HG03558 (cell line): ENCODE data around the gene KLHL40.

Source experiments
- ATAC-seq: cut with Tn5 transposase; IDR thresholded peaks from one replicate; pipeline ENCODE4 v1.9.1; 2021; ENCODE audit warnings: moderate number of reproducible peaks; ENCODE audit not compliant: unreplicated experiment; ENCODE audit errors: extremely low read depth

The KLHL40 gene

DNA sequence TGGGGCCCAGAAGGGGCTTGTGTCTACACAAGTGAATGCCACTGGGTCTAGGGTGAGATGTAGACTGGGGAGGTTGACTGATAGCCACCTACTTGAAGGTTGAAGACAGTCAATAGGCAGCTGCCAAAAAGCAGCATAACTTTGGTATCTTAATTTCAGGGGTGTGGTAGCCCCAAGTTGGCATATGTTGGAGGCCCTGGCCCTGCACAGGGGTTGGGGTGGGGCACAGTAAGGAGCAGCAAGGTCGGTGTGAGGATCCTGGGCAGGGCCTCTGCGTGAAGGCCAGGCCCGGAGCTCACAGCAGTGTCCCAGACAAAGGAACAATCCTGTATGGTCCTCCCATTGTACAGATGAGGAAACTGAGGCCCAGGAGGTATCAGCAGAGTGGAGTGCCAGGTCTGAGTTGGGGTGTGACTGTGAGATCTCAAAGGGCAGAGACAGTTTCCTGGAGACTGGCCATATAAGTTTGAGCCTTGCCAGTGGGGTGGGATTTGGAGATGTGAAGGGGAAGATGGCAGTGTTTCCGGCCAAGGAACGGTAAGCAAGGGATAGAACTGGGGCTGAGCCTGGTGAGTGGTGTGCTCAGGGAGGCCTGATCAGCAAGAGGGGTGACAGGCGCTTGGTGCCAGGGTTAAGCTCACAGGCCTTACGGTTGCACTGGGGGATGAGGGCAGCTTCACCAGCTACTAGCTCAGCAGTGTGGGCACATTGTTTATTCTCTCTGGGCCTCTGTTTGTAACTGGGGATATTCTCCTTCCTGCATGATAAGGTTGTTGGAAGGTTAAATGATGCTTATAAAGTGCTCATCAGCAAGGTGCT lies 1.7 kb downstream of the KLHL40 start:
- ATAC-seq, result no peak

DNA sequence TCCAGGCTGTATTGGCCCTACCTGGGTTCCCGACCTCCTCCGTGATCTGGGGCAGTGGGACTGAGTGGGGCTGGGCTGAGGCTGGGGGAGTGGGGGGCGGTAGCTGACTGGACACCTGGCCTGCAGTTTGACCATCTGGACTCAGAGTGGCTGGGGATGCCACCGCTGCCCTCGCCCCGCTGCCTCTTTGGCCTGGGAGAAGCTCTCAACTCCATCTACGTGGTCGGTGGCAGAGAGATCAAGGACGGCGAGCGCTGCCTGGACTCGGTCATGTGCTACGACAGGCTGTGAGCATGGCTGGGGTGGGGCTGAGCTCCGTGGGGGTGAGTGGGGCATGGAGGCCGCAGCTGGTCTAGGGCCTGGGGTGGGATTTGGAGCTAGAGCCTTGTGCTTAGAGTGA lies 2.7 kb downstream of the KLHL40 start:
- ATAC-seq, result no peak

DNA sequence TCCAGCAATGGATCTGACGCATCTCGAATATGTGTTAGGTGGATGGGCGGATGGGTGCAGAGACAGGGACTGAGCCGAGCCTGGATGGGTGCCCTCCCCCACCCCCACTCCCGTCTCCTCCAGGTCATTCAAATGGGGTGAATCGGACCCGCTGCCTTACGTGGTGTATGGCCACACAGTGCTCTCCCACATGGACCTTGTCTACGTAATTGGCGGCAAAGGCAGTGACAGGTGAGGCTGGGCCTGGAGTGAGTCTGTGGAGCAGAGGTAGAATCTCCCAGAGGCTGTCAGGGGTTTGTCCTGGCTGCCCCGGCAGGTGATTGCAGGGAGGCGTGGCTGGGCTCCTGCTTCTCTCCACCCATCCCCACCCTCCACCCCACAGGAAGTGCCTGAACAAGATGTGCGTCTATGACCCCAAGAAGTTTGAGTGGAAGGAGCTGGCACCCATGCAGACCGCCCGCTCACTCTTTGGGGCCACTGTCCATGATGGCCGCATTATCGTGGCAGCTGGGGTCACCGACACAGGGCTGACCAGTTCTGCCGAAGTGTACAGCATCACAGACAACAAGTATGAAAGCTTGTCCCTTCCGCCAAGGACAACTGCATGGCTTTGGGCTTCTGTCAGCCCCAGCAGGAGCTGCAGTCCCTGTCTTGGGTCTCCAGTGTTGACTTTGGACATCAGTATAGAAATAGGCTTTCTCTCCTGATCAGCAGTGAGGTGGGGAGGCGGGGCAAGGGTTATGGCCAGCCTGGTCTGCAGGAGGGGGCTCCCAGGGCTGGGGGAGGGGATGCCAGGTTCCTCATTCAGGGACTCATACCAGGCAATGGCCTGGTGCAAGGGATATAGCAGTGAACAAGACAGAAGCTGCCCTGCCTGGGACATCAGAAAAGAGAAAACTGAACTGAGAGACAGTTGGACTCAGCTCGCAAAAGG lies 3.4 kb downstream of the KLHL40 start:
- no peak for ATAC-seq

DNA sequence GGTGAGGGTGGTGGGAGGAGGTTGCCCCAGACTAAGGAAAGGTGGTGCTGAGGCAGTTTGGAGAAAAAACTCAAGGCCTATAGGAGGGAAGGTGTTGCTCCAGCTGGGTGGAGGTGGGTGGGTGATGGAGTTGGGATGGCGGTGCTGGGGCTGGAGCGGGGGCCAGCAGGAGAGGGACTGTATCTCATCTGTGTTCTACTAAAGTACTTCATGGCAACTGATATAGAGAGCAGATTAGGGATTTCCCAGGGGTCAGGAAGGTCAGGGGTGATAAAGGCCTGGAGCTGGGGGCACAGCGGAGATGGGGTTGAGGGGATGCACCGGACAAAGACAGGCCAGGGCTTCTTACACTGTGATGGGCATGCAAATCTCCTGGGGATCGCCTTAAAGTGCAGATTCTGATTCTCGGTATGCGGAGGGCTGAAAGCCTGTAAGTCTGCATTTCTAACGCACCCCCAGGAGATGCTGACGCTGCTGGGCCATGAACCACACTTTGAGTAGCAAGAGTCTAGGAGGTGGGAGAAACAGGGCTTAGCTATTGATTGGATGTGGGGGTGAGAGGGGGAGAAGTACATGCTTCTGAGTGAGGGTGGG lies 4.2 kb downstream of the KLHL40 start:
- ATAC-seq, result no peak

DNA sequence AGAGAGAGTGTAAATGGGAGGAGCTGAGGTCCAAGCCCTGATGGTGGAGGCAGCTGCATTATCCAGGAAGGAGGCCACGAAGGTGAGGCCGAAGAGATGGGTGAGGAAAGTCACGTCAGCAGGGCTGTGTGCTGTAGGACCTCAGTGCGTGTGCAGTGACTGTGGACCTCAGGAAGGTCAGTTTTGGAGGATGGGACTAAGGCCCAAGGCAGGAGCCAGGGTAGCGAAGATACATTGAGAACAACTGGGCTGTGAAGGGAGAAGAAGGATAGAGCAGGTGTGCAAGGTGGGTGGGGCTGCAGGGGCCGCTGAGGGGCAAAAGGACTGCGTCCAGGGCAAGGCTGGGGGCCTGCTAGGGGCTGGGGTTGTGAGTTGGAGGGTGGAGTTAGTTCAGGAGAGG lies 4.9 kb downstream of the KLHL40 start:
- ATAC-seq, result no peak

DNA sequence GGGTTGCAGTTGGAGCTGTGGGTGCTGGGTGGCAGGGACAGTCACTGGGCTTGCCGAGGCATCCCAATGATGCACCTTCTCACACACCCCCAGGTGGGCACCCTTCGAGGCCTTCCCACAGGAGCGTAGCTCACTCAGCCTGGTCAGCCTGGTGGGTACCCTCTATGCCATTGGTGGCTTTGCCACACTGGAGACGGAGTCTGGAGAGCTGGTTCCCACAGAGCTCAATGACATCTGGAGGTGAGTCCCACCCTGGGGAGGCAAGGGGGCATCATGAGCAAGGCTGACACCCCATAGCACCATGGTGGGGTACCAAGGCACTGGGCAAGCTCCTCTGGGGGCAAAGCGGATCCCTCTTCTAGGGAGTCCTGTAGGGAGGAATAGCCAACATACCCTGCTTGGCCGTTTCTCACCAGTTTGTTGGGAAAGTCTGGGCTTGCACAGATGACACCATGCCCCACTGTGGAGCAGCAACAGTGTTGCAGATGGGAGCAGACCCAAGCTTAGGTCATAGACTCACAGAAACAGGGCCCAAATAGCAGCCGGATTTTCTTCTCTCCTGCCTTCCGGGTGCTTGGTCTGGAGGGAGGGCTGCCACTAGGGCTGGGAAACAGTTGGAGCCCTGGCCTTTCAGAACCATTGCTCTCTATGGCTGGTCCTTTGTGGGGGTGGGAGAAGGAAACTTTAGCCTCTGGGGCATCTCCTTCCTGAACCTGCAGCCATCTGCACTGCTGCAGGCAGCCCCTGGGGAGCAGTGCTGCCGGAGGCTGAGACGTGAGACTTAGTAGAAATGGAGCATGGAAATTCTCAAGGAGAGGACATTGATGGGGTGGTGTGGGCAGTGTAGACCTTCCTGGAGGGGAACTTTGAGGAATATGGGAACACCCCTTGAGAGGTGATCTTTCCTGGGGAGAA lies 5.7 kb downstream of the KLHL40 start:
- no peak for ATAC-seq

DNA sequence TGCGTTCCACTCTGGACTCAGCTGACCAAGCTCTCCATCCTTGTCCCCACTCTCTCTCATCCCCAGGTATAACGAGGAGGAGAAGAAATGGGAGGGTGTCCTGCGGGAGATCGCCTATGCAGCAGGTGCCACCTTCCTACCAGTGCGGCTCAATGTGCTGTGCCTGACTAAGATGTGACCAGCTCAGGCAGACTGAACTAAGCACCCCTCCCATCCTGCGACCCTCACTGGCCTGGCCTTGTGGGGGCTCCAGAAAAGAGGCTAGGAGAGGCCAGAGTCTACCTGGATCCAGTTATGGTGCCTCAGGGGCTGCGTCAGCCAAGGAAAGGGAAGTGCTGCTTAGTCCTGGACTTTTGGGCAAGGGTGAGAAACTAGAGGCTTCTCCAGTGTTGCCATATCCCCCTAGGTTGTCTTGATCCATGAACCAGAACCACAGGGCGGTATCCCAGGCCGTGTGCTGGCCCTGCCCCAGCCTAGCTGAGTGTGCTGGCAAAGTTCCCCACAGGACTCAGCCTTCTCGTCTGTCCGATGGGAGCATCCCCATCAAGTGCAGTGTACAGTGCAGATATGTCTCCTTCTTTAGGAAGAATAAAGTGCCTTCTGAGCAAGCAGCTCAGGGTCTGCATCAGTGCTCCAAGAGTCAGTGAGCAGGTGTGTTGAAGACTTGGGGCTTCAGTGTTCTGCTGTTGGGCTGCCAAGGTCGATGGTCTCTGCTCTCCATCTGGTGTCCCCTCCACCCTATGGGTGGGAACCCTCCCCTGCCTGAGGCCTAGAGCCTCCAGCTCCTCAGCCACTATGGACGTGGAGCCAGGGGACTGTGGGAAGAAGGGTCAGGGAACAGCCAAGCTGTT lies 6.7 kb downstream of the KLHL40 start:
- ATAC-seq, result no peak

DNA sequence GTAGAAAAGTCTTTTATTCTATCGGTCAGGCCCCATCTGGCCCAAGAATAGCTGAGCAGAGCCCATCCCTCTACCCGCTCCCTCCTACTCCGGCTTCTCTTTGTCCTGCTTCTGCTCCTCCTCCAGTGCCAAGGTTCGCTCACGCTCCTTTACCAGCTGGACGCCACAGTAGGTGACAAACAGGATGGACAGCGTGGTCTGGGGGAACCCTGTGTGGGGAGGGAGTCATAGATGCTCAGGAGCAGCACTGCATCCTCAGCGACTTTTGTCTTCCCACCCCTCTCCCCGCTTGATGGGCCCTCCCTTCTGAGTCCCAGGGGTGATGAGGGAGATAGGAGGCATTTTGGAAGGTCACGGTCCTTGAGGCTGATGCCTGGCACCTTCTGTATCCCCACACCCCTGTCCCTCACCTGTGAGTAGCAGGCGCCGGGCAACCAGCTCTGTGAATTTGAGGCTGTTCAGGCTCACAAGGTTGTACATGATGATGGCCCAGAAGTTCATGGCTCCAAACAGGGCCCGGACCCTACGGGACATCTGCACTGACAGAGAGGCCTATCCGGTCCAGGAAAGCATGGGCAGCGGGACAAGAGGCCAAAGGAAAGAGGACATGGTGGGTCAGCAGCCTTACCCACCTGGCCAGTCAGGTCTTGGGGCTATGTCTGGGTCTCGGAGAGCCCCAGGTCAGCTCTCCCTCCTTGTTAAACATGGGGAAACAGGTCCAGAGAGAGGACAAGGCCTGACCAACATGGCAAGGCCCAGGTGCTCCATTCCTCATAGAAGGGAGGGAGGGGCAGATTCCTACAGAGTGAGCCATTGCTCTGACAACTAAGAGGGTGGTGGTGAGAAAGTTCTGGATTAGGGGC lies 7.6 kb downstream of the KLHL40 start:
- ATAC-seq, result no peak

DNA sequence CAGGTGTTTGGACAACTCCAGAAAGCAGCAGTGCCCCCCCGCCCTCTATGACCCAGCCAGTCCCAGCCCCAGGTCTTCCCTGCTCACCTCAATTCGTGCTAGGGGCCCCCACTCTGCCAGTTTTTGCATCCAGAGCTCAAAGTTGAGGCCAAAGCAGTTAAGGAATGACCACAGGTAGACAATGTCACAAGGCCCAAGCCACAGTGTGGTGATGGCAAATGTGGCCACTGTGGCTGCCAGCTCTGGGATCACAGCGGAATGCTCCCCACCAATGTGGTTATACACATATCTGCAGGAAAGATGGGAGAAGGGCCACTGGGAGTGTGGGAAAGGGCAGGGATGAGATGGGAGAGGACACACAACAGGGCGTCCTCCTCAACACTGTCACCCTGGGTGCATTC lies 8.2 kb downstream of the KLHL40 start:
- no peak for ATAC-seq

DNA sequence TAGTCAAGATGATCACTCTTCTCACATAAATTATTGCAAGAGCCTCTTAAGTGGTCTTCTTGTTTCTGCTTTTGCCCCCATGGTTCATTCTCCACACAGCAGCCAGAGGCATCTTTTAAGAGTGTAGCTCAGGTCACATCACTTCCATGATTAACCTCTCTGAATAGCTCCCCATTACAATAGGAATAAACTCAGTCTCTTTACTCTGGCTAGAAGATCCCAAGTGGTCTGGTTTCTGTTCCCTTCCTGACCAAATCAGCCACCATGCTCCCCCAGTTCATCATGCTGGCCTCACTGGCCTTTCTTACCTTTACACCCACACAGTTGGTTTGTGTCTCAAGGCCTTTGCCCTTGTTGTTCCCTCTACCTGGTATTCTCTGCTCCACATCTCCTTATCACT lies 9.0 kb downstream of the KLHL40 start:
- ATAC-seq, result no peak

DNA sequence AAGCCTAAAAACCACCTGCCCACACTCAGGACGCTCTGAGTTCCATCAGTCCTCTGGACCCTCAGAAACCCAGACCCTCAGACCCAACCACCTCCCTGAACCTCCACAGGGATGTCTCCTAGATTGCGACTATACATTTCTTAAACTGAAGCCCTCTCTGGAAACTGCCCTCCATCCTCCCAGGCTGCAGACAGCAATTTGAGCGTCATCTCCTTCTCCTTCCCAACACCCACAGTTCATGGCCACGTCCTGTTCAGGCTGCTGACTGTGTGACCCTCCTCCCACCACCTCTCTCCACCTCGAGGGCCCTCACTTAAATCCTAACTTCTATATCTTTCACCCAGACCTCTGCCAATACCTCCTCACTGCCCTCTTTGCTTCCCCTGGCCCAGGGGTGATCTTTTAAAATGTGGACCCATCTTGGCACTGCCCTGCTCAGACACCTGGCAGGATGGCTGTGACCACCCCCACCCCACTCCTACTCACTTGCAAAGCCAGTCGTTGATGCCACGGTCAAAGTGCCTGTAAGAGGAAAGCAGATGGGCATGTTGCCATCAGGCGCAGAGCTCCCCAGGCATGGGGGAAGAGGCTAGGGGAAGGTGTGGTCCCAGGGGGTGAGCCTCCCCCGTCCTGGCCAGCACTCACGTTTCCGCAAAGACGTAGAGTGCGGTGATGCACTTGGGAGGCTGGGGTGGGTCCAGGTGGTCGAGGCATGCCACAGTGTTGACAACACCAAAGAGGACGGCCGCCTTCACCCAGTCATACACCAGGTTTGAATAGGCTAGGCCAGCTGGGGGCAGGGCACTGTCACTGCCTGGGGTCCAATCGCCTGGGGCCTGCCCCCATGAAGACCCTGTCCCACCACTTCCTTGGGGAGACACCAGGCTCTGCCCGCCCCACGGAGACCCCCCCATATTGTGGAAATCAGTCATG lies 11.3 kb downstream of the KLHL40 start:
- ATAC-seq, result no peak

DNA sequence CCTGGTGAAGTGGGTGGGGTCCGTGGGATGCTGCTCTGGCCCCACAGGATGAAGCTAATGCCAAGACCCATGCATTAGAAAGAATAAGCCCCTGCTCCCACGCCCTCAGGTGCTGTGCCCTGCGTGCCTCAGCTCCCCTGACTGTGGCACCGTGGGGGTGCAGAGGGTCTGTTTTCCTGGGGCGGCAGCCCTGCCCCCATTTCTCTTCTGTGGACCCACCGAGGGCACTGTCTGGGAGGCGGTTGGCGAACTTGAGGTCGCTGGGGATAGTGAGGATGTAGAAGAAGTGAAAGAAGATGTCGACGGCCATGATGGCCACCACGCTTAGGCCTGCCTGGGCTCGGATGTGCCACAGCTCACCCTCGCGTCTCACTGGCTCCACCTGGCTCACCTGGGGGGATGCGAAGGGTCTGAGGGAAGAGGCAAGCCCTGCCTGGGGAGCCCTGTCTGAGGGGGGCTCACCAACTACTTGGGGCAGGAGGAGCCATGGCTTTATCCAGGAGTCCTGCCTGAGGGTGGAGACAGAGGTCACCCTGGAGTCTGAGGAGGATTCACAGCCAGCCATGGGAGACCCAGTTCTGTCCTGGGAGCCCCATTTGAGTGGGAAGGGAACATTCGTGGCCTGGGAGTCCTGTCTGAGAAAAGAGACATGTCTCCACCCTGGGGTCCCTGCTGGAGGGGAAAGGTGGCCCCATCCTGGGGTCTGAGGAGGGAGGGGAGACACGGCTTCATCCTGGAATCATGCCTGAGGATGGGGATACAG lies 12.1 kb downstream of the KLHL40 start:
- ATAC-seq, result no peak

DNA sequence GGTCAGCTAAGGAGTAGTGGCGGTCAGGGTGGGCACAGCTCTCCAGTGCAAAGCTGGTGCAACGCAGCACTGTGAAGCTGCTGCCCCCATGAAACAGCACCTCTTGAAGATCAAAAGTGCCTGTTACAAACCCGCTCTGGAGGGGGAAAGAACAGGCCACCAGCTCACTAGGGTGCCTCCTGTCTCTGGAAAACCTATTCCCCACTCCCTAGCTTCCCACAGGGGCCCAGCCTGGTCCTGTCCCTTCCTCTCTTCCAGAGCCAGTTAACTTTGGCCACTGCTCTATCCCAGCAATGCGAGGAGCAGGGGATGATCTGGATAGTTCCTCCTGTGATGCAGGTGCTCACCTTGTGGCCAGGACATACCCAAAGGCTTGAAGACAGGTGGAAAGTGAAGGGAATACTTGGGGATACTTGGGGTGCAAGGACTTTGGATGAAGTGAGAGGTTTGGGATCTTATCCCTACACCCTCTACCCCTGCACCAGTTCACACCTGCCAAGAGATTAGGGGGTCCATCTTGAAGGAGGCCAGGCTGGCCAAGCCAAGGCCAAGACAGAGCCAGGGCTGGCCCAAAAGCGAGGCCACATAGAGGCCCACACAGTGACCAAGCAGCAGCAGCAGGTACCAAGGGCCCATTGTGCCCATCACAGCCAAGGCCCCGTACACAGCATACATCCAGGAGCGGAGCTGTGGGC lies 13.0 kb downstream of the KLHL40 start:
- ATAC-seq, result no peak

DNA sequence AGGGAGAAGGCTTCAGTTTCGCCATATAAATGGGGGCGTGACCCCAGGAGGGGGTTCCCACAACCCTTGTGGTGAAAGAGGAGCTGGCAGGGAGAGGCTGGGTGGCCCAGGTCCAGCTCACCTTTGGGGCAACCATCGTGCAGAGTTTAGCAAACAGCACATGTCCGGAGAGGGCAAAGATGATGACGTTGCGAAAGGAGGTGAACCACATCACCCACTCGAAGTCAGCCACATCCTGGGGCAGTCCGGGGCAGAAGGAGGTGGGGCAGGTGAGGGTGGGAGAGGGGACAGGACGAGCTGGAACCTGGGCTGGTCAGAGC lies 13.5 kb downstream of the KLHL40 start:
- ATAC-seq, result no peak

DNA sequence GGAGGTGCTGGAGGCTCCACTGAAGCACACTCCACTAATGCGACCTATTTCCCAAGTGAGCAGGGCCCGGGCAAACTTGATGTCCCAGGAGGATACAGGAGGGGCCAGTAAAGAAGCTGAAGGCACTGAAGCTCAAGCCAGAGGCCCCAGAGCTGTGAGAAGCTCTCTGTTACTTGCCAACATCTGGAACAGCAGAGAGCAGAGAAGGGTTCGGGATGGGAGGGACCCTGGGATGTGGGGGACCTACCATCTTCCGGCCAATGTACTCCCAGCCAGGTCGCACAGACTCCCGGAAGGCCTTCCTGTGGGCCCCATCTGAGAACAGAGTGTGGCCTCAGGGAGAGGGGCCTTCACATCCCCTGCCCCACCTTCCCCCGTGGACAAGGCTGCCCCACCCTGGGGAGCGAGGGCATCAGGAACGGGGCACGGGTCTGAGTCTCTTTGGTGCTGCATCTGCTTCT lies 14.2 kb downstream of the KLHL40 start:
- no peak for ATAC-seq
